ELR (cell line): ENCODE measurements around the gene RNF40.

Experiments used
- DNase-seq: peaks from one replicate; pipeline ENCODE4 v3.0.0-alpha.2; 2015; ENCODE audit warnings: low read depth

Gene RNF40

GRCh38 chr16:30762991-30763725 is 1.0 kb downstream of the RNF40 start:
- DNase-seq: no peak

- DNase-seq: no peak
Measured at GRCh38 chr16:30764086-30764485, 2.0 kb downstream of the RNF40 start.

- DNase-seq: no peak
Measured at GRCh38 chr16:30764816-30765465, 2.8 kb downstream of the RNF40 start.

GRCh38 chr16:30766206-30766932 is 4.2 kb downstream of the RNF40 start:
- no peak for DNase-seq

GRCh38 chr16:30766933-30767284 is 4.8 kb downstream of the RNF40 start:
- no peak for DNase-seq

GRCh38 chr16:30767767-30768465 is 5.8 kb downstream of the RNF40 start:
- DNase-seq: no peak

- no peak for DNase-seq
Measured at GRCh38 chr16:30768583-30769181, 6.6 kb downstream of the RNF40 start.

GRCh38 chr16:30769379-30770089 is 7.4 kb downstream of the RNF40 start:
- DNase-seq: no peak

GRCh38 chr16:30771726-30772125 is 9.6 kb downstream of the RNF40 start:
- peak; percentile 78 for DNase-seq

GRCh38 chr16:30773826-30774225 is 11.7 kb downstream of the RNF40 start:
- no peak for DNase-seq

- DNase-seq: no peak
Measured at GRCh38 chr16:30774367-30775130, 12.4 kb downstream of the RNF40 start.

GRCh38 chr16:30775131-30775391 is 12.9 kb downstream of the RNF40 start:
- no peak for DNase-seq

GRCh38 chr16:30775392-30776188 is 13.5 kb downstream of the RNF40 start:
- DNase-seq: peak; percentile 89

- no peak for DNase-seq
Measured at GRCh38 chr16:30777591-30778297, 15.6 kb downstream of the RNF40 start.

- DNase-seq: no peak
Measured at GRCh38 chr16:30778549-30779244, 16.6 kb downstream of the RNF40 start.

- no peak for DNase-seq
Measured at GRCh38 chr16:30779596-30779995, 17.5 kb downstream of the RNF40 start.

GRCh38 chr16:30780021-30780420 is 17.9 kb downstream of the RNF40 start:
- DNase-seq: no peak

GRCh38 chr16:30780549-30780948 is 18.4 kb downstream of the RNF40 start:
- no peak for DNase-seq
